GM12872 (cell line): ENCODE results near the gene PIGC.
A peak's percentile ranks its signal among the peaks of the same experiment; 100 is the strongest.

Source experiments
- TF ChIP-seq, protein P1 (sequence below): IDR thresholded peaks from 3 replicates; pipeline ENCODE4 v1.5.1; 2011; ENCODE audit warnings: low read depth, mild to moderate bottlenecking, low read length, moderate library complexity; ENCODE audit not compliant: insufficient read depth

Gene PIGC

DNA sequence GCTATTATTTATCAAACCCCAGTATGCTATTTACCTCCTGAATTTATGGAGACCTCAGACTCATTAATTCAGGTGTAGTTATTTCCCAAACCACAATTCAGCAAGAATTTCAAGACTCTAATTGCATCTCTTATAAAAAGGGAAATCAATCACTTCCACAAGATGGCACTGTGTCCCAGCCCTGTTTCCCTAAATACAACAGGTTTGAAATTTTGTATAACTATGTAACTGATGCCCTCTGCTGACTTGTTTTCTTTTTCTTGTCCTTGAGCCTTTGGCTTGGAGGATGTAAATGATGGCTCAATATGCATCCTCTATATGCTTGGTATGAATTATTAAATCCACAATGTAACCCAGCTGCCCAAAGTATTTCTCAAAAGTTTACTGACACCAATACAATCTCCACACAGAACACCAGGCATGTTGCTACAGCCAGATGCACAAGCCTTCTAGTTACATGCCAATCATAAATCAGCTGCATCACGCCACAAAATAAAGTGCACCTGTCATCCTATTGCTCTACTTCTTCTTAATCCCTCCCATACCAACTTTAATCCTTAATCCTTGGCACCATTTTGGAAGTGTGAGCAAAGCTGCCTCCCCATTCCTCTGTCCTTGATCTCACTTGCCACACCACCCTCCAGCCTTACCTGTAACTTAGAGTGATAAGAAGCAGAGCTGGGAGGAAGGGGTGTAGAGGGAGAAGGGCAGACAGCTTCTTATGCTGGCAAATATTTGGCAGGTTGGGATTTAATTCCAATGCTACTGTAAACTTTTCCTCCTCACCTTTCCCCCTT lies 14.3 kb downstream of the PIGC start:
- TF ChIP-seq, protein P1, sequence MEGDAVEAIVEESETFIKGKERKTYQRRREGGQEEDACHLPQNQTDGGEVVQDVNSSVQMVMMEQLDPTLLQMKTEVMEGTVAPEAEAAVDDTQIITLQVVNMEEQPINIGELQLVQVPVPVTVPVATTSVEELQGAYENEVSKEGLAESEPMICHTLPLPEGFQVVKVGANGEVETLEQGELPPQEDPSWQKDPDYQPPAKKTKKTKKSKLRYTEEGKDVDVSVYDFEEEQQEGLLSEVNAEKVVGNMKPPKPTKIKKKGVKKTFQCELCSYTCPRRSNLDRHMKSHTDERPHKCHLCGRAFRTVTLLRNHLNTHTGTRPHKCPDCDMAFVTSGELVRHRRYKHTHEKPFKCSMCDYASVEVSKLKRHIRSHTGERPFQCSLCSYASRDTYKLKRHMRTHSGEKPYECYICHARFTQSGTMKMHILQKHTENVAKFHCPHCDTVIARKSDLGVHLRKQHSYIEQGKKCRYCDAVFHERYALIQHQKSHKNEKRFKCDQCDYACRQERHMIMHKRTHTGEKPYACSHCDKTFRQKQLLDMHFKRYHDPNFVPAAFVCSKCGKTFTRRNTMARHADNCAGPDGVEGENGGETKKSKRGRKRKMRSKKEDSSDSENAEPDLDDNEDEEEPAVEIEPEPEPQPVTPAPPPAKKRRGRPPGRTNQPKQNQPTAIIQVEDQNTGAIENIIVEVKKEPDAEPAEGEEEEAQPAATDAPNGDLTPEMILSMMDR: peak; percentile 55

DNA sequence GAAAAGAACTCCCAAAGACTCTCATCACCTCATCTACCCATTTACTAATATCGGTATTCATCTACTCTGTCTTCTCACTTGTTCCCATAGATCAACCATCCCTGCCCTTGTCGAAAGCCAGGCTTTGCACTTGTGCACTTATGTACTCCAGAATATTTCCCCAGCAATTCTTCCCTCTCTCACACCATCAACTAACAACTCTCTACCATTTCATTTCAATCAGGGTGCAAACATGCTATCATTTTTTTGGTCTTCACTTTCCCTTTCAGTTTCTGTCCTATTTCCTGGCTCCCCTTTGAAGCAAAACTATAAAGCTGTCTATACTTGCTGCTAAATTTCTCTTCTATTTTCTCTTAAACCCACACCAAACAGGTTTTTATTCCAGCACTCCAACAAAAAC lies 16.7 kb downstream of the PIGC start:
- TF ChIP-seq, protein P1: no peak

DNA sequence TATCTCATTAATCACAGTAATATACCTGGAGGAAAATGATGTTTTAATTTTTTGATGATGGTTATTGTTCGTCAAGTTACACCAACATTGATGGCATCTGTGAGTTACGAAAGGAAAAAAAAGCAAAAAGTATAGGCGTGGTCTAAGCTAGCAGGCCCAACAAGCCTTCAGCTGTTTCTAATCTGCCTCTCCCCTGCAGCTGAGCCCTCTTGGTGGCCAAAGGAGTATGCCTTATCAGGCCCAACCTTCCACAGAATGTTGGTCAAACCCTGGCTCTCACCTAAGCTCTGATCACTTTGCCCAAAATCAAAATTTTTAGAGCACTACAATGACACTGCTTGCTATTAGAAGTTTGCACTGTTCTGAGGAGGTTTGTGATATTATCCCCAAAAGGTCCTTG lies 18.5 kb downstream of the PIGC start:
- TF ChIP-seq, protein P1: no peak

DNA sequence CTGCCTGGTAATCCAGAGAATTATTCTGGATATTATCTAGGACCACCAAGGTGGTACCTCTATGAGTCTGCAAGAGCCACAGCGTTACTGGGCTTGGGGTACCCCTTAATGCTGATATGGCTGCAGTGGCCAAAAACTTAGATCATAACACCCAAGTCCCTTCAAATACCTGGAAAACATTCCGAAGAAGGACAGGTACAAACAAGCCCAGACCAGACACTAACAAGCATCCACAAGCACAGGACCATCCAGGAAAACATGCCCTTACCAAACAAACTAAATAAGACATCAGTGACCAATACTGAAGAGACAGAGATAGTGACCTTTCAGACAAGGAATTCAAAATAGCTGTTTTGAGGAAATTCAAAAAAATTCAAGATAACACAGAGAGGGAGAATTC lies 20.5 kb downstream of the PIGC start:
- TF ChIP-seq, protein P1: no peak

DNA sequence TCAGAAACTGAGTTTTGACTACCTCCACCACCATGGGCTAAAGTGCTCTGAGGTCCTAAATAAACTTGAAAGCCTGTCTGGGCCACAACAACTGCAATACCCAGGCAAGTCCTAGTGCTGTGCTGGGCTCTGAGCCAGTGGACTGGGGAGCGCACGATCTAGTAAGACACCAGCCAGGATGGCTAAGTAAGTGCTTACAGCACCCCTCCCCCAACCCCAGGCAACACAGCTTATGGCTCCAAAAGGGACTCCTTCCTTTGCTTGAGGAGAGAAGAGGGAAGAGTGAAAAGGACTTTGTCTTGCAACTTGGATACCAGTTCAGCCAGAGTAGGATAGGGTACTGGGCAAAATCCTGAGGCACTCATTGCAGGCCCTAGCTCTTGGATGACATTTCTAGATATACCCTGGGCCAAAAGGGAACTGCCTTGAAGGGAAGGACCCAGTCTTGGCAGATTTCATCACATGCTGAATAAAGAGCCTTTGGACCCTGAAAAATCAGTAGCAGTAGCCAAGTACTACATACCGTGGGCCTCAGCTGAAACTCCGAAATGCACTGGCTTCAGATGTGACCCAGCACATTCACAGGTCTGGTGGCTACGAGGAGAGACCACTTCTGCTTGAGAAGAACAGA lies 21.8 kb downstream of the PIGC start:
- TF ChIP-seq, protein P1: no peak

DNA sequence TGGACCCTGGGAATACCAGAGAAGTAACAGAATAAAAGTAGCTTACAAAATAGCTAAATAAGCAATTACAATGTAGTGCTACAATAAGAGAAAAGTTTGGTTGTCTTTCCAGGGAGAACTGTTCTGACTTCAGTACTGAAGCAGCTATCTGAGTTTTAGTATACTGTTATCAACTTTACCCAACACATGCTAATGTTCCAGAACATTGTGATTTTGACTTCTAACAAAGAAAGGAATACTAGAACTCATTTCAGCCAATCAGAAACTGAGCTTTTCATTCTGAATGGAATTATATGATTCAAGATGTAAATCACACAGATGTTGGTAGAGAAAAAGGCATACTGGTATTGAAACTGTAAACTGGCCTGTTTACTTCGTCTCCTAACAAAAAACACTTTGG lies 23.5 kb downstream of the PIGC start, which contains the start of gene C1orf105:
C1orf105 (plus strand) TSS at position 301 of the 400 bp plus-strand sequence. CDS start 201 bp downstream, outside the sequence.
- TF ChIP-seq, protein P1: no peak

DNA sequence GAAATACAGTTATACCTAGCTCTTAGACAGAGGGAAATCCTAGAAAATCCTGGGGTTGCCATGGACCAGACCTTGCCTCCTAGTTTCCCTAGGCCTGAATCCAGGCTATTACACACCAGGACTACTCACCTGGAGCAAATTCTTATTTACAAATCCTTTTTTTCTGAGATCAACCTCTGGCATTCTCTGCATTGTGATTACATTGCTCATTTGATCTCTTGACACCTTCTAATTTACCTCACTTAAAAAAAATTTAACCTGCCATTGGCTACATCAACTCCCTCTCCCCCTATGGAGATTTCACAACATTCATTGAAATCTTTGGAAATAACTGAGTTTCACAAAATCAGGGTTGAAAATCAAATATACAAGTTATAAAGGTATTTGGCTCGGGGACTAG lies 26.3 kb downstream of the PIGC start:
- TF ChIP-seq, protein P1: no peak
